GM19467 (cell line): ENCODE data around the gene ELFN1.

Experiments used
- ATAC-seq: cut with Tn5 transposase; IDR thresholded peaks from one replicate; pipeline ENCODE4 v1.9.1; 2021; ENCODE audit warnings: mild to moderate bottlenecking, moderate library complexity; ENCODE audit not compliant: unreplicated experiment

Gene ELFN1

DNA sequence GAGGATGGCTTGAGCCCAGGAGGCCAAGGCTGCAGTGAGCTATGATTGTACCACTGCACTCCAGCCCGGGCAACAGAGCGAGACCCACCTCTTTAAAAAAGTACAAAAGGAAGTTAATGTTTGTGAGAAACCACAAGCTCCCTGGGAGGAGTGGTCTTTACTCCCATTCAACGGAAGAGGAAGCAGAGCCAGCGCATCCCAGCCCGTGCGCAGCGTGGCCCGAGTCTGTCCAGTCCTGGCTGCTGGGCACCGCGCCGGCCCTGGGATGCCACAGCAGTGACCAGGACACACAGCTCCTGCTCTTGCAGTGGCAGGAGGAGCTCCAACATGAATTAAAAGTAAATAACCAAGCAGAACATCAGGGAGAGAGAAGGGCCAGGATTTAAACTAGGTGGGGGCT lies 68.4 kb downstream of the ELFN1 start:
- ATAC-seq: no peak

DNA sequence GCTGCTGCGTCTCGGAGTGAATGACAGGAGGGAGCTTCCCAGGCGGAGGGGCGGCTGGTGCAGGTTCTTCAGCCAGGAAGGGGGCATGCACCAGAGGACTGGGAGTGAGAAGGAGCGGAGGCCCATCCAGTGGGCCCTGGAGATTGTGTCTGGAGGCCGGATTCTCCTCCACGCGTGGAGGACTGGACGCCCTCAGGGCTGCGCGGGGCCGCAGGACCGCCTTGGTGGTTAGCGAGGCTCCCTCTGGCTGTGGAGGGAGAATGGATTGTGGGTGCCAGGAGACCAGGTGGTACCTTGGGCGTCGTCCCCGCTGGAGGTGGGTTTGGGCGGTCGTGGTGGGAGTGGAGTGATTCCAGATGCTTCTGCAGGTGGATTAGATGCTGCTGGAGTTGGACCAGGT lies 68.9 kb downstream of the ELFN1 start:
- no peak for ATAC-seq

DNA sequence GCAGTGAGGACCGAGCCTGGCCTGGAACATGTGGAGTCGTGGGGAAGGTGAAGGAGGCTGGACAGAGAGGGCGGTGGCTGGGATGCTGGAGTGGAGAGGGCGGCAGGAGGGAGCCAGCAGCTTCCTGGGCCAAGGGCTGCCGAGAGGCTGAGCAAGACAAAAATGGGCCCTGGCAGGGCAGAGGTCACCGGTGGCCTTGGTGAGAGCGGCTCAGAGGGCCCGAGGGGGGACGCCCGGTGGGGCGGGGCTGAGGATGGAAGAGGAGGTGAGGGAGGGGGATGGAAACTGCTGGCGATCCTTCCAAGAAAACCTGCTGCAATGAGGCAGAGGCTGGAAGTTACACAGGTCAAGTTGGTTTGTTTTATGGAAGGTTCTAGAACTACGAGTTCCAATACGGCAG lies 69.5 kb downstream of the ELFN1 start:
- ATAC-seq: no peak

DNA sequence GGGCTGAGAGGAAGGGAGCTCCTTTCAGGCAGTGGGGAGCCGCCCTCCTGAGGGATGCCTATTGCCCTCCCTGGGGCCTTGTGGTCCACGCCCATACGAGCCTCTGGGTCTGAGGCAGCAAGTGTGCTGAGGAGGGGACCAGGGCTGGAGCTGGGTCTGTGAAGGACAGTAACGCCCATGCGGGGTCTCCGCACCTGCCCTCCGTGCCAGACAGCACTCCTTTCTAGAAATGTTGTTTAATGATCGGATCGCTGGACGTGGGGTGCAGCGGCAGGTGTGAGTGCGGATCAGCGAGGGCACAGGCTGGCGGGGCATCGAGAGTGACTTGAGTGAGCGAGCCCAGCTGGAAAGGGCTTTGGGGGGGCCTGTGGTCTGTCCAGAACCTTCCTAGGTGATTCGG lies 70.1 kb downstream of the ELFN1 start:
- ATAC-seq: no peak

DNA sequence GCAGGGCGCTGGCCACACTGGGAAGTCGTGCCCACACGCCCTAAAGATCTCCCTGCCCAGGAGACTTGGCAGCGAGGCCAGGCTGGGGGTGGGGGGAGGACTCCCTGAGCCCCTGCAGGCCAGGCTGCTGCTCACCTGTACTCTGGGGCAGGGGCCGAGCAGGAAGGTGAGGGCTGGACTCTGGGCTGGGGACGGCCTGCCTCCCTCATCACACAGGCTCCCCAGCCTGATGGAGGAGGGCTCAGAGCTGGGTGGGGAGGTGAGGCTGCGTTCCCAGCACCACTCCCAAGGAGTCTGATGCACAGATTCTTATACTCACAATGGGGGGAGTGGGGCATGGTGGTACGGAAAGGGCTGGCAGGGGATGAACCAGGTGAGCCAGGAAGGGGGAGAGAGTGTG lies 71.2 kb downstream of the ELFN1 start:
- no peak for ATAC-seq

DNA sequence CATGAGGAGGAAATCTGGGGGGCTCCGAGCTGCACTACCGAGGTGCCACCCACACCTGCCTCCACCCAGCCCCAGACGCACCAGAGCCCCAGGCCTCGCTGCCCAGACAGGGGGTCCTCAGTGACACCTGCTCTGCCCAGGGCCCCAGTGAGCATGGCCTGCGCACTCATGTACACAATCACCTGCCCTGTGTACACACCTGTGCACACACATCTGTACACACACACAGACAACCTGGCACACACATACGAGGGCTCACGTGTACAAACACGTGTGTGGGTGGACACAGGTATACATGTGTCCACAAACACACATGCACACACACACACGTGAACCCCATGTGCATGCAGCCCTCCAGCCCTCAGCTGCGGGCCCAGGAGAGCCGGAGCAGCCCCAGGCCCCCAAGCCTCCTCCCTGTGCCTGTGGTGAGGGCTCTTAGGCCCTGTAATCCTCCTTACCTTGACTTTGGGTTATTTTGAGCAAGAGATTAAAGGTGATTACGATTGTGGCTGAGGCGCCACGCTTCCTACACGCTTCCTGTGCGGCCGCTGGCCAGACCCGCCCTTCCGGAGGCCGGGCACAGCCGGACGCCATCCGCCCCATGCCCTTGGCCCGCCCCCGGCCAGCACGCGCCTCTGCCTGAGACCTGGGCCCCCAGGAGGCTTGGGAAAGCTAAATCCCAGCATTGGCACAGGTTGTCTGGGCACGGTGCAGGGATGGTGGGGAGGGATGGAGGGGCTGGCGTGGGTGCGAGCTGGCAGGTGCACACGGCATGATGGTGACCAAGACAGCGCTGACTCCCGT lies 71.9 kb downstream of the ELFN1 start:
- ATAC-seq: no peak

DNA sequence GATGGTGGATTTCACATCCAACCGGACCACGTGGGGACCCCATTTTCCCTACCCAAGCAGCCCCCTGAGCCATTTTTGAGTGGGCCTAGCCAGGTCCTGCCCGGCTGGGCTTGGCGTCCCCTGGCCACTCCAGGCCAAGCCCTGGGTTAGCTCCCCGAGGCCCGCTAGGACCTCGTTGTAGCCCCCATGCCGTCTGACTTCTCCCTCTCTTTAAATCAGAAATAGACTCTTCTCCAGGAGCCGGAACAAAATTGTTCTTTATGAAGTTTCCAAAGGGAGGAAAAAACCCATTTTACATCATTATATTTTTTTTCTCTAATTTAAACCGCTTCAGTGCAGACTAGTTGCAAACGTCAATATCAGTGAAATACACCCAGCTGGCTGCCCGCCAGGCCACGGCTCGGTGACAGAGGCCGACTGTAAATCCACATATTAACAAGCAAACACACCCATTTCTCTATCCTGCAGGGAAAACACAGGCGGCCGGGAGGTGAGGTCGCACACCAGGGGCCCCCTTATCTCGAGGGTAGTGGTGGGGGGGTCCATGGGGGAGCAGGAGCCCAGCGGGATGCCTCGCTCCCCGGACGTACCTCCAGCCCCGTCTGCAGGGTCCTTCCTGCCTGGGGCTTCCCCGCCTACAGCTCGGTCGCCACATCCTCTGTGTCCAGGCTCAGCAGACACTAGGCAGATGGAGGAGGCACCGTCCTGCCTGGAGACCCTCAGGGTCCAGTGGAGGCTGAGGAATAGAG lies 72.7 kb downstream of the ELFN1 start:
- no peak for ATAC-seq

DNA sequence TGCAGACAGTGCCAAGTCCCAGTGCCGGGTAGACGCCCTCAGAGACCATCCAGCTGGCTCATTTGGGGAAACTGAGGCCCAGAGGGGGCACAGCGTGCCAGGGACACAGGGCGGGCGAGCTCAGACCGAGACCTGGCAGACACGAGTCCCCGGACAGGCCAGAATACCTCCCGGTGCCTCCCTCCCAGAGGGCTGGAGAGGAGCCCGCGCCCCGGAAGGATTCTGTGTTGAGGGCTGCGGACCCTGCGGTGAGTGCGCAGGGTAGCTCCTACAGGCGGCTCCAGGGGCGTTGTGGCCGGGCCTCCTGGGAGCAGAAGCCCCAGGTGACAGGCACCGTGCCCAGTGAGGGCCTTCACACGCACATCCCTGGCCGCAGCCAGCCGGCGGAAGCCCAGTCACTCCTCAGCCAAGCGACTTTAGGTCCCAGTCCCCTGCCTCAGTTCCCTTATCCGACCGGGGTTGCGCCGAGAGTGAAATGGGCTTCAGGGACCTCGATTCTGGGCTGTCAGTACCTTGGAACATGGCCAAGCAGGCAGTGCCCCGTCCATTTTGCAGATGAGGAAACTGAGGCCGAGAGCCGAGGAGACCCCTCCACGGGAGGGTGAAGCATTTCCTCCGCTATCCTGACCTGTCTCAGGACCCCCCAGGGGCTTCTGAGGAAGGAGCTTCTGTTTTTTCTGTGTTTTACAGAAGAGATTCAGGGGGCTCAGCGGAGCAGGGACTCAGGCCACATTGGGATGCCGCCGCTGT lies 73.6 kb downstream of the ELFN1 start:
- ATAC-seq: no peak

DNA sequence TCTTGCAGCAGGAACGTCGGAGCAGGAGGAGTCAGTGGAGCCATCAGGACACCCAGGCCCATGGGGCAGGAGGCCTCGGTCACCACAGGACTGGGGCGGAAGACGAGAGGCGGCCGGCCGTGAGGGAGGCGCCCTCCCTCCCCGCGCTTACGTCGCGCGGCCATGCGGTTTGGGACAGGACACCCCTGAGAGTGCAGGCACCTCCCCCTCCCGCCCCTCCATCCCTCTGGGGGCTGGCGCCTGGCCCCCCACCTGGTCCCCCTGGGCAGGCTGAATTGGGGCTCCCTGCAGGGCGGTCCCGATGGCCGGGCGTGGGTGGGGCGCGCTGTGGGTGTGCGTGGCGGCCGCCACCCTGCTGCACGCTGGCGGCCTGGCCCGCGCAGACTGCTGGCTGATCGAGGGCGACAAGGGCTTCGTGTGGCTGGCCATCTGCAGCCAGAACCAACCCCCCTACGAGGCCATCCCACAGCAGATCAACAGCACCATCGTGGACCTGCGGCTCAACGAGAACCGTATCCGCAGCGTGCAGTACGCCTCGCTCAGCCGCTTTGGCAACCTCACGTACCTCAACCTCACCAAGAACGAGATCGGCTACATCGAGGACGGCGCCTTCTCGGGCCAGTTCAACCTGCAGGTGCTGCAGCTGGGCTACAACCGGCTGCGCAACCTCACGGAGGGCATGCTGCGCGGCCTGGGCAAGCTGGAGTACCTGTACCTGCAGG lies 74.4 kb downstream of the ELFN1 start:
- ATAC-seq: no peak

DNA sequence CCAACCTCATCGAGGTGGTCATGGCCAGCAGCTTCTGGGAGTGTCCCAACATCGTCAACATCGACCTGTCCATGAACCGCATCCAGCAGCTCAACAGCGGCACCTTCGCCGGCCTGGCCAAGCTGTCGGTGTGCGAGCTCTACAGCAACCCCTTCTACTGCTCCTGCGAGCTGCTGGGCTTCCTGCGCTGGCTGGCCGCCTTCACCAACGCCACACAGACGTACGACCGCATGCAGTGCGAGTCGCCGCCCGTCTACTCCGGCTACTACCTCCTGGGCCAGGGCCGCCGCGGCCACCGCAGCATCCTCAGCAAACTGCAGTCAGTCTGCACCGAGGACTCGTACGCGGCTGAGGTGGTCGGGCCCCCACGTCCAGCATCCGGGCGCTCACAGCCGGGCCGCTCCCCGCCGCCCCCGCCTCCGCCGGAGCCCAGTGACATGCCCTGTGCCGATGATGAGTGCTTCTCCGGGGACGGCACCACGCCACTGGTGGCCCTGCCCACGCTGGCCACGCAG lies 75.0 kb downstream of the ELFN1 start:
- no peak for ATAC-seq

DNA sequence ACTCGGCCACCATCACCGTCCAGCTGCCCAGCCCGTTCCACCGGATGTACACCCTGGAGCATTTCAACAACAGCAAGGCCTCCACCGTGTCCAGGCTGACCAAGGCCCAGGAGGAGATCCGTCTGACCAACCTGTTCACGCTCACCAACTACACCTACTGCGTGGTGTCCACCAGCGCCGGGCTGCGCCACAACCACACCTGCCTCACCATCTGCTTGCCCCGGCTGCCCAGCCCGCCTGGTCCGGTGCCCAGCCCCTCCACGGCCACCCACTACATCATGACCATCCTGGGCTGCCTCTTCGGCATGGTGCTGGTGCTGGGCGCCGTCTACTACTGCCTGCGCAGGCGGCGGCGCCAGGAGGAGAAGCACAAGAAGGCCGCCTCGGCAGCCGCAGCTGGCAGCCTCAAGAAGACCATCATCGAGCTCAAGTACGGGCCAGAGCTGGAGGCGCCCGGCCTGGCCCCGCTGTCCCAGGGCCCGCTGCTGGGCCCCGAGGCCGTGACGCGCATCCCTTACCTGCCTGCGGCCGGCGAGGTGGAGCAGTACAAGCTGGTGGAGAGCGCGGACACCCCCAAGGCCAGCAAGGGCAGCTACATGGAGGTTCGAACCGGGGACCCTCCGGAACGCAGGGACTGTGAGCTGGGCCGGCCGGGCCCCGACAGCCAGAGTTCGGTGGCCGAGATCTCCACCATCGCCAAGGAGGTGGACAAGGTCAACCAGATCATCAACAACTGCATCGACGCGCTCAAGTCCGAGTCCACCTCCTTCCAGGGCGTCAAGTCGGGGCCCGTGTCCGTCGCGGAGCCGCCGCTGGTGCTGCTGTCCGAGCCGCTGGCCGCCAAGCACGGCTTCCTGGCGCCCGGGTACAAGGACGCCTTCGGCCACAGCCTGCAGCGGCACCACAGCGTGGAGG lies 75.8 kb downstream of the ELFN1 start:
- ATAC-seq: no peak

DNA sequence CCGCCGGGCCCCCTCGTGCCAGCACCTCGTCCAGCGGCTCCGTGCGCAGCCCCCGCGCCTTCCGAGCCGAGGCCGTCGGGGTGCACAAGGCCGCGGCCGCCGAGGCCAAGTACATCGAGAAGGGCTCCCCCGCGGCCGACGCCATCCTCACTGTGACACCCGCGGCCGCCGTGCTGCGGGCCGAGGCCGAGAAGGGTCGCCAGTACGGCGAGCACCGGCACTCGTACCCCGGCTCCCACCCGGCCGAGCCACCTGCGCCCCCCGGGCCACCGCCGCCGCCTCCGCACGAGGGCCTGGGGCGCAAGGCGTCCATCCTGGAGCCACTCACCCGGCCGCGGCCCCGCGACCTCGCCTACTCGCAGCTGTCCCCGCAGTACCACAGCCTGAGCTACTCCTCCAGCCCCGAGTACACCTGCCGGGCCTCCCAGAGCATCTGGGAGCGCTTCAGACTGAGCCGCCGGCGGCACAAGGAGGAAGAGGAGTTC lies 76.5 kb downstream of the ELFN1 start:
- ATAC-seq: no peak

DNA sequence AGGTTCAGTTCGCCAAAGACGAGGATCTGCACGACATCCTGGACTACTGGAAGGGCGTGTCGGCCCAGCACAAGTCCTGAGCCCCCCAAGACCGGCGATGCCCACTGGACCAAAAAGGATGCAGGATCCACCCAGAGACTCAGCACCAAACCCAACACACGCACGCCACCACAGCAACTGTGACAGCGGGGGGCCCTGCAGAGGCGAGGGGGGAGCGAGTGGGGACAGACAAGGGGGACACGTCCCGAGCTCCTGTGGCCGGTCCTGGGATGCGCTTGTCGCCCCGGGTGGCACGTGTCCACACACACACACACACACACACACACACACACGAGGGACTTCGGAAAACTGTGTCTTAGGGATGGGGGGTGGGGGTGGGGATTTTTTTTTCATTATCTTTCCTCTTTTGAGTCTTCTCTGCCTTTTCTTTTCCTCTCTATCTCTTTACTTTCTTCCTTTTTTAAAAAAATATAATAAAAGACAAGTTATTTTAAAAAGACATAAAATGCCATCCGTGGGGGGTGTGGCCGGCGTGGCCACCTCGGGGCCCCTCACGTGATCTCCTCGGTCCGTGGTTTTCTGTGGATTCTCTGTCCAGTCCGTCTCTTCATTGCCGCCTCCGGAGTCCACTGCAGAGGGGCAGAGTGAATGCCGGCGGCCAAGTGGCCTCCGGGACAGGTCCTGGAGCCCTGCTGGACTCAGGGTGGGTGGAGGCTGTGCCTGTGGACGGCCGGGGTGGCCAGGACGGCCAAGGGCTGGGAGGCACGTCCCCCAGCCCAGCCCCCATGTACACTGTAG lies 77.1 kb downstream of the ELFN1 start:
- ATAC-seq: no peak

DNA sequence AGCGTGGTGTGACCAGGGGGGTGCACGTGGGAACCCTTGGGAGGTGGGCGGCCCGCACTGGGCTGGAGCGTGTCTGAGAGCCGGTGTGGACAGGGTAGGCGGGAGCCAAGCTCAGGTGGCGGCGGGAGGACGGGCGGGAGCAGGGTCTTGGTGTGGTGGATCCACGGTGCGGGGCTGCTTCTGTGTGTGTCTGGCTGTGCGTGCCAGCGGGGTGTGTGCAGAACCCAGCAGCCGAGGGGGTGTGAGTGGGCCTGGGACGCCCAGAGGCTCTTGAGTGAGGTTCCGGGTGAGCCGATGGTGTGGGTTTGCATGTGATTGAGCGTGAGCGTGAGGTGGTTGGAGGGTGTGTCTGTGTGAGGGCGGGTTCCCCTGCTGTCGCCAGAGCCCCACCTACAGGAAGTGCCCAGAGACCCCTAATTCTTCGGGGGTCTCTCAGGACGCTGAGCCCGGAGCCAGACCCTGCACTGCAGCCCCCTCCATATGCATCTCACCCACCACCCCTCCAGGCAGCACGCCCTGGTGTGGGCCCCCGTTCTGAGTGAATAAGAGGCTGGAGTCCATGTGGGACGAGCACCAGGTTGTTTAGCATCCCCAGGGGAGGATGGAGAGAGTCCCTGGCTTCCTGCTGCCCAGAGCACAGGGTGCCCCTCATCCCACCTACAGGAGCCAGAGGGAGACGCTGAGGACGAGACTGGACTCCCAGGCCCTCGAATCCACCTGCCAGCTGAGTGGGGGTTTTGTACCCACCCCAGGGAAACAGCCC lies 78.2 kb downstream of the ELFN1 start:
- ATAC-seq: no peak

DNA sequence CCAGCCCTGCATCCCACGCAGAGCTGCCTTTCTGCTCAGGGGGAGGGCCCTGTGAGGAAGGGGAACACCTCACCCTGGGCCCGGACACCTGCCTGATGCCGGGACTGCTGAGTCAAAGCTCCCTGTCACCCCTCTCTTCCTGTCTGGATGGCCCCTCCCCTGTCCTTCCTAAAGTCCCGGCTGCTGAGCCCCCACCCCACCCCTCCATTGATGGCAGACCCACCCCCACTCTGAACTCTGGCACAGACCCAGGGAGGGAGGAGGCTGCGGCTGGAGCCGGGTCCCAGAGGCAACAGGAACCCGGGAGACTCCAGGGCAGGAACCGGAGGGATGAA lies 78.7 kb downstream of the ELFN1 start:
- no peak for ATAC-seq

DNA sequence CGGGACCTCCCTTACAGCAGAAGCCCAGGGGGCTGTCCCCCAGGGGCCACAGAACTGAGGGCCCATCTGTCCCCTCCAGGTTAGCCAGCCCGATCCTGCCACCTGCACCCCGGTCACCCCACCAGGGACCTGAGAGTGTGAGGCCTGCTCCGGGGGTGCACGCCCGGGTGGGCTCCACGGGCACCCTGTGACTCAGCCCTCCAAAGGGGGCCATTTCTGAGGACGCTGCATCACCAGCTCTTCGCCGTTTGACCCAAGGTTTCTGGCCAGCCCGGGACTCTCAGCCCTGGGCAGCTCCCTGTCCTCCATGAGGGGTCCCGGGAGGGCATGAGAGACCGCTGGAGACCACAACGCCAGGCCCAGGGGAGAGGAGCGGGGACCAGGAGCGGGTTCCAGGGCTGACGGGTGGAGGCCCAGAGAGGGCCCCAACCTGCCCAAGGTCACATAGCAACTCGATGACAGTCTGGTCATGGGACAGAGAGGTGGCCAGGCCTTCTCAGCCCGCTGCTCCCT lies 79.3 kb downstream of the ELFN1 start:
- no peak for ATAC-seq

DNA sequence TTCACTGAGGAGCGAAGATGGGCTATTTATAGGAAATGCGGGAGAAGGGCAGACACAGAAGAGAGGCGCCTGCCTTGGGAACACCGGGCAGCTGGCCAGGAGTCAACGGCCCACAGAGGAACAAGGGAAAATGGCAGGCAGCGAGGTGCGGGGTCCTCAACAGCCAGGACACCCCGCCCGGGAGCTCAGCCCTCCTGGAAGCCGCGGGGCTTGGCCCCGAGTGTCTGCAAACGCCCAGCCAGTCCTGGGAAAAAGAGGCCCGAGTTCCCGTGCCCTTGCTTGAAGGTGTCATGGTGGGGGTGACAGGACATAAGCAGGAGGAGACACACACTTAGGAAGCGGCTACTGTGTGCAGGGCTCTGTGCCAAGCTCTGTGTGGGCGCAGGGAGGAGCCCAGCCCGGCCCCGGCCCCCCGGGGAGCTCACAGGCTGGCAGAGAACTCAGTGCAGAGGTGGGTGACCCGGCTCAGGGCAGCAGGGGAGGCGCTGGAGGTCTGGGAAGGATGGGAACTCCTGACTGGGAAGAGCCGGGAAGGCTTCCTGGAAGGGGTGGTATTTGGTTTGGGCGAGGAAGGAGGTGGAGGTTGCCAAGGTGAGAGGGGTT lies 79.9 kb downstream of the ELFN1 start:
- no peak for ATAC-seq
